ENCODE measurements around the gene USP3. TPM values are rescaled to one million over a fixed set of nuclear protein-coding genes. Genes with fewer than 3 reads are reported as not detected.
"Not testable (repeated sequence)": the region's sequence is repeated elsewhere in the genome, so short reads cannot be mapped to it uniquely, and the experiment has no call there.

USP3 gene
- total and polyA plus RNA-seq, 9 donors, result 15.0 to 34.5 (median 22.0) TPM

- DNase-seq, result no peak
- Histone ChIP-seq H3K27ac (ENCODE audit: low read length) (no peak overlapping the region), H3K4me1 (ENCODE audit: control insufficient read depth, insufficient read depth, low read length) (peaks cover 17% of the 10 kb centered on the region), H3K36me3 (ENCODE audit: control insufficient read depth, insufficient read depth, low read length) (peaks cover 30% of the 10 kb centered on the region), H3K27me3 (ENCODE audit: control insufficient read depth, insufficient read depth, low read length) (no peaks in the 10 kb centered on the region), H3K4me3 (ENCODE audit: low read length) (no peak overlapping the region), H3K9me3 (replicated peaks; ENCODE audit: control insufficient read depth, low read depth, low read length) (no peaks in the 10 kb centered on the region)
- WGBS (ENCODE audit: insufficient coverage), result no CpG with 5 or more reads among the region's 2 CpGs
Observed at GRCh38 chr15:63604281-63604680, 99.9 kb downstream of the USP3 start.

GRCh38 chr15:63605036-63605435 lies 100.6 kb downstream of the USP3 start:
- Histone ChIP-seq H3K36me3 (ENCODE audit: control insufficient read depth, insufficient read depth, low read length) (peaks cover 33% of the 10 kb centered on the region), H3K27me3 (ENCODE audit: control insufficient read depth, insufficient read depth, low read length) (no peaks in the 10 kb centered on the region), H3K27ac (ENCODE audit: low read length) (no peak overlapping the region), H3K4me1 (ENCODE audit: control insufficient read depth, insufficient read depth, low read length) (peaks cover 11% of the 10 kb centered on the region), H3K9me3 (replicated peaks; ENCODE audit: control insufficient read depth, low read depth, low read length) (no peaks in the 10 kb centered on the region), H3K4me3 (ENCODE audit: low read length) (no peak overlapping the region)
- WGBS (ENCODE audit: insufficient coverage), result no CpG with 5 or more reads among the region's 3 CpGs
- DNase-seq, result no peak

GRCh38 chr15:63605816-63606215 lies 101.4 kb downstream of the USP3 start:
- Histone ChIP-seq H3K4me3 (ENCODE audit: low read length) (no peak overlapping the region), H3K9me3 (replicated peaks; ENCODE audit: control insufficient read depth, low read depth, low read length) (no peaks in the 10 kb centered on the region), H3K4me1 (ENCODE audit: control insufficient read depth, insufficient read depth, low read length) (peaks cover 16% of the 10 kb centered on the region), H3K36me3 (ENCODE audit: control insufficient read depth, insufficient read depth, low read length) (peaks cover 32% of the 10 kb centered on the region), H3K27me3 (ENCODE audit: control insufficient read depth, insufficient read depth, low read length) (no peaks in the 10 kb centered on the region), H3K27ac (ENCODE audit: low read length) (no peak overlapping the region)
- WGBS (ENCODE audit: insufficient coverage), result 29% methylated on average over 2 of the region's 7 CpGs
- no peak for DNase-seq

GRCh38 chr15:63606308-63606707 lies 101.9 kb downstream of the USP3 start:
- DNase-seq, result no peak
- H3K9me3 ChIP-seq (replicated peaks; ENCODE audit: control insufficient read depth, low read depth, low read length), result no peaks in the 10 kb centered on the region
- no peak overlapping the region for H3K27ac ChIP-seq (ENCODE audit: low read length)
- 60% methylated on average over 1 of the region's 2 CpGs for WGBS (ENCODE audit: insufficient coverage)
- H3K27me3 ChIP-seq (ENCODE audit: control insufficient read depth, insufficient read depth, low read length), result no peaks in the 10 kb centered on the region
- H3K36me3 ChIP-seq (ENCODE audit: control insufficient read depth, insufficient read depth, low read length), result peaks cover 32% of the 10 kb centered on the region
- H3K4me1 ChIP-seq (ENCODE audit: control insufficient read depth, insufficient read depth, low read length), result peaks cover 21% of the 10 kb centered on the region
- no peak overlapping the region for H3K4me3 ChIP-seq (ENCODE audit: low read length)

GRCh38 chr15:63608989-63609388 lies 104.6 kb downstream of the USP3 start:
- no peaks in the 10 kb centered on the region for H3K27me3 ChIP-seq (ENCODE audit: control insufficient read depth, insufficient read depth, low read length)
- peaks cover 26% of the 10 kb centered on the region for H3K4me1 ChIP-seq (ENCODE audit: control insufficient read depth, insufficient read depth, low read length)
- WGBS (ENCODE audit: insufficient coverage), result 98% methylated on average over 15 of the region's 15 CpGs
- H3K27ac ChIP-seq (ENCODE audit: low read length), result no peak overlapping the region
- peaks cover 51% of the 10 kb centered on the region for H3K36me3 ChIP-seq (ENCODE audit: control insufficient read depth, insufficient read depth, low read length)
- no peak overlapping the region for H3K4me3 ChIP-seq (ENCODE audit: low read length)
- no peaks in the 10 kb centered on the region for H3K9me3 ChIP-seq (replicated peaks; ENCODE audit: control insufficient read depth, low read depth, low read length)
- no peak for DNase-seq

GRCh38 chr15:63609448-63609847 lies 105.1 kb downstream of the USP3 start:
- peaks cover 54% of the 10 kb centered on the region for H3K36me3 ChIP-seq (ENCODE audit: control insufficient read depth, insufficient read depth, low read length)

GRCh38 chr15:63610209-63610841 lies 105.9 kb downstream of the USP3 start:
- Histone ChIP-seq H3K27me3 (ENCODE audit: control insufficient read depth, insufficient read depth, low read length) (no peaks in the 10 kb centered on the region), H3K36me3 (ENCODE audit: control insufficient read depth, insufficient read depth, low read length) (peaks cover 63% of the 10 kb centered on the region), H3K27ac (ENCODE audit: low read length) (peak overlapping the region; percentile 88), H3K4me3 (ENCODE audit: low read length) (no peak overlapping the region), H3K9me3 (replicated peaks; ENCODE audit: control insufficient read depth, low read depth, low read length) (no peaks in the 10 kb centered on the region), H3K4me1 (ENCODE audit: control insufficient read depth, insufficient read depth, low read length) (peaks cover 26% of the 10 kb centered on the region)
- 0% methylated on average over 4 of the region's 6 CpGs for WGBS (ENCODE audit: insufficient coverage)
- DNase-seq, result peak; percentile 94

More at GRCh38 chr15:63609448-63609847, 105.1 kb downstream of the USP3 start:
- Histone ChIP-seq H3K4me1 (ENCODE audit: control insufficient read depth, insufficient read depth, low read length) (peaks cover 26% of the 10 kb centered on the region), H3K27ac (ENCODE audit: low read length) (no peak overlapping the region), H3K9me3 (replicated peaks; ENCODE audit: control insufficient read depth, low read depth, low read length) (no peaks in the 10 kb centered on the region), H3K4me3 (ENCODE audit: low read length) (no peak overlapping the region), H3K27me3 (ENCODE audit: control insufficient read depth, insufficient read depth, low read length) (no peaks in the 10 kb centered on the region)
- 60% methylated on average over 1 of the region's 6 CpGs for WGBS (ENCODE audit: insufficient coverage)
- no peak for DNase-seq

GRCh38 chr15:63611177-63611576 lies 106.8 kb downstream of the USP3 start:
- WGBS (ENCODE audit: insufficient coverage), result 50% methylated on average over 2 of the region's 3 CpGs
- peak overlapping the region; percentile 88 for H3K27ac ChIP-seq (ENCODE audit: low read length)
- H3K36me3 ChIP-seq (ENCODE audit: control insufficient read depth, insufficient read depth, low read length), result peaks cover 69% of the 10 kb centered on the region
- H3K27me3 ChIP-seq (ENCODE audit: control insufficient read depth, insufficient read depth, low read length), result no peaks in the 10 kb centered on the region
- H3K4me1 ChIP-seq (ENCODE audit: control insufficient read depth, insufficient read depth, low read length), result peaks cover 26% of the 10 kb centered on the region
- no peak overlapping the region for H3K4me3 ChIP-seq (ENCODE audit: low read length)
- no peaks in the 10 kb centered on the region for H3K9me3 ChIP-seq (replicated peaks; ENCODE audit: control insufficient read depth, low read depth, low read length)
- peak; percentile 86 for DNase-seq

GRCh38 chr15:63612300-63612699 lies 107.9 kb downstream of the USP3 start:
- Histone ChIP-seq H3K27me3 (ENCODE audit: control insufficient read depth, insufficient read depth, low read length) (no peaks in the 10 kb centered on the region), H3K4me3 (ENCODE audit: low read length) (no peak overlapping the region), H3K4me1 (ENCODE audit: control insufficient read depth, insufficient read depth, low read length) (peaks cover 26% of the 10 kb centered on the region), H3K9me3 (replicated peaks; ENCODE audit: control insufficient read depth, low read depth, low read length) (no peaks in the 10 kb centered on the region), H3K36me3 (ENCODE audit: control insufficient read depth, insufficient read depth, low read length) (peaks cover 64% of the 10 kb centered on the region), H3K27ac (ENCODE audit: low read length) (no peak overlapping the region)
- WGBS (ENCODE audit: insufficient coverage), result 94% methylated on average over 14 of the region's 15 CpGs
- DNase-seq, result no peak

GRCh38 chr15:63615935-63616334 lies 111.5 kb downstream of the USP3 start:
- Histone ChIP-seq H3K36me3 (ENCODE audit: control insufficient read depth, insufficient read depth, low read length) (peaks cover 44% of the 10 kb centered on the region), H3K27ac (ENCODE audit: low read length) (no peak overlapping the region)
- WGBS (ENCODE audit: insufficient coverage), result no CpG with 5 or more reads among the region's 3 CpGs

GRCh38 chr15:63617147-63617546 lies 112.8 kb downstream of the USP3 start:
- H3K27ac ChIP-seq (ENCODE audit: low read length); H3K9me3 ChIP-seq (replicated peaks; ENCODE audit: control insufficient read depth, low read depth, low read length); H3K27me3 ChIP-seq (ENCODE audit: control insufficient read depth, insufficient read depth, low read length); DNase-seq; H3K4me1 ChIP-seq (ENCODE audit: control insufficient read depth, insufficient read depth, low read length); H3K4me3 ChIP-seq (ENCODE audit: low read length): not testable (repeated sequence)
- peaks cover 38% of the 10 kb centered on the region for H3K36me3 ChIP-seq (ENCODE audit: control insufficient read depth, insufficient read depth, low read length)
- no CpG with 5 or more reads among the region's 4 CpGs for WGBS (ENCODE audit: insufficient coverage)

More at GRCh38 chr15:63615935-63616334, 111.5 kb downstream of the USP3 start:
- no peak for DNase-seq
- Histone ChIP-seq H3K27me3 (ENCODE audit: control insufficient read depth, insufficient read depth, low read length) (no peaks in the 10 kb centered on the region), H3K4me1 (ENCODE audit: control insufficient read depth, insufficient read depth, low read length) (peaks cover 16% of the 10 kb centered on the region), H3K4me3 (ENCODE audit: low read length) (no peak overlapping the region), H3K9me3 (replicated peaks; ENCODE audit: control insufficient read depth, low read depth, low read length) (no peaks in the 10 kb centered on the region)

Measured in muscle of leg (tissue), 11 donors.